IMR-90 (cell line): ENCODE data around the gene RAB26. TPM values are rescaled to one million over a fixed set of nuclear protein-coding genes. Genes with fewer than 3 reads are reported as not detected.
"Not testable (repeated sequence)": the region's sequence is repeated elsewhere in the genome, so short reads cannot be mapped to it uniquely, and the experiment has no call there.

Source experiments
- ATAC-seq: fragments of 200-7000 bp; cut with Tn5 transposase; 2 replicates; pipeline ENCODE4 v1.9.1; 2020; ENCODE audit warnings: low read depth, mild to moderate bottlenecking, moderate library complexity
- BruUV-seq: library from RNA; stranded (reverse); fragments of 400-500 nt; replicated peaks from 2 replicates; lab custom pipeline; 2021; lab: Mats Ljungman, UMichigan
- CTCF ChIA-PET: fragments of 300-600 bp; formaldehyde crosslinking; extraction: SDS; loops from one replicate; lab custom pipeline; 2021; ENCODE audit warnings: antibody characterized with exemption; lab: Yijun Ruan, JAX
- POLR2A ChIA-PET: fragments of 300-600 bp; sonication (Branson Sonifier 250); formaldehyde crosslinking; loops from one replicate; lab custom pipeline; 2022; ENCODE audit warnings: antibody characterized with exemption; ENCODE audit not compliant: unreplicated experiment; lab: Charles Lee
- DNase-seq: peaks from one replicate; pipeline ENCODE4 v3.0.0; 2013
- H2AFZ ChIP-seq: replicated peaks from 2 replicates; pipeline ENCODE3; 2013; ENCODE audit warnings: low read length, mild to moderate bottlenecking; ENCODE audit not compliant: poor library complexity
- H2AK5ac ChIP-seq: 2 replicates; pipeline ENCODE4 v1.6.1; 2013; ENCODE audit warnings: low read depth, low read length, inconsistent platforms
- H2AK9ac ChIP-seq: replicated peaks from 2 replicates; pipeline ENCODE3; 2013; ENCODE audit warnings: mild to moderate bottlenecking, low read depth, low read length, moderate library complexity; ENCODE audit not compliant: poor library complexity
- H2BK120ac ChIP-seq: 2 replicates; pipeline ENCODE4 v1.6.1; 2013; ENCODE audit warnings: low read depth, low read length, inconsistent platforms
- H2BK15ac ChIP-seq: 3 replicates; pipeline ENCODE4 v1.6.1; 2013; ENCODE audit warnings: low read depth, low read length, inconsistent platforms
- H2BK20ac ChIP-seq: 2 replicates; pipeline ENCODE4 v1.6.1; 2013; ENCODE audit warnings: low read depth, mild to moderate bottlenecking, inconsistent platforms, low read length, moderate library complexity
- H2BK5ac ChIP-seq: 2 replicates; pipeline ENCODE4 v1.6.1; 2013; ENCODE audit warnings: mild to moderate bottlenecking, low read depth, low read length, inconsistent platforms; ENCODE audit not compliant: poor library complexity, severe bottlenecking
- H3K14ac ChIP-seq: replicated peaks from 2 replicates; pipeline ENCODE4 v1.6.1; 2013; ENCODE audit warnings: low read depth, low read length, inconsistent platforms
- H3K18ac ChIP-seq: 2 replicates; pipeline ENCODE4 v1.6.1; 2013; ENCODE audit warnings: low read depth, low read length, control low read depth
- H3K23ac ChIP-seq: 2 replicates; pipeline ENCODE4 v1.6.1; 2013; ENCODE audit warnings: low read depth, low read length, inconsistent platforms
- H3K27ac ChIP-seq: 2 replicates; pipeline ENCODE4 v1.5.1; 2013; ENCODE audit warnings: mild to moderate bottlenecking, control low read depth, low read length; ENCODE audit not compliant: insufficient read depth
- H3K27me3 ChIP-seq: 2 replicates; pipeline ENCODE4 v1.6.1; 2013; ENCODE audit warnings: low read length; ENCODE audit not compliant: control insufficient read depth, insufficient read depth
- H3K36me3 ChIP-seq: 2 replicates; pipeline ENCODE4 v1.6.1; 2013; ENCODE audit warnings: low read length, mixed read lengths; ENCODE audit not compliant: control insufficient read depth, insufficient read depth
- H3K4ac ChIP-seq: 2 replicates; pipeline ENCODE4 v1.6.1; 2013; ENCODE audit warnings: low read depth, low read length, inconsistent platforms
- H3K4me1 ChIP-seq: 2 replicates; pipeline ENCODE4 v1.6.1; 2013; ENCODE audit warnings: low read length, mixed read lengths; ENCODE audit not compliant: control insufficient read depth, insufficient read depth
- H3K4me2 ChIP-seq: 2 replicates; pipeline ENCODE4 v1.6.1; 2013; ENCODE audit warnings: low read depth, mild to moderate bottlenecking, control low read depth, low read length, moderate library complexity
- H3K4me3 ChIP-seq: 2 replicates; pipeline ENCODE4 v1.5.1; 2013; ENCODE audit warnings: low read depth, mild to moderate bottlenecking, control low read depth, low read length, moderate library complexity; ENCODE audit not compliant: insufficient read depth
- H3K56ac ChIP-seq: 2 replicates; pipeline ENCODE4 v1.6.1; 2013; ENCODE audit warnings: low read length, inconsistent platforms; ENCODE audit not compliant: insufficient read depth; ENCODE audit errors: extremely low read depth
- H3K79me1 ChIP-seq, 2 experiments: 2 replicates each; pipeline ENCODE4 v1.6.1; 2013; ENCODE audit warnings: low read length in 2 of 2, inconsistent platforms in 1 of 2, low read depth in 1 of 2
- H3K9ac ChIP-seq: 2 replicates; pipeline ENCODE4 v1.6.1; 2013; ENCODE audit warnings: low read depth, low read length, control low read depth
- H3K9me1 ChIP-seq: 2 replicates; pipeline ENCODE4 v1.6.1; 2013; ENCODE audit warnings: low read length, inconsistent platforms; ENCODE audit not compliant: insufficient read depth
- H3K9me3 ChIP-seq: 2 replicates; pipeline ENCODE4 v1.6.1; 2013; ENCODE audit warnings: low read length; ENCODE audit not compliant: control insufficient read depth, insufficient read depth
- H4K20me1 ChIP-seq: 2 replicates; pipeline ENCODE4 v1.6.1; 2013; ENCODE audit warnings: low read length, inconsistent platforms; ENCODE audit not compliant: insufficient read depth
- H4K5ac ChIP-seq: 2 replicates; pipeline ENCODE4 v1.6.1; 2013; ENCODE audit warnings: mild to moderate bottlenecking, low read depth, low read length, control low read depth
- H4K8ac ChIP-seq, 2 experiments: 2 replicates each; pipeline ENCODE4 v1.6.1; 2013; ENCODE audit warnings: low read depth in 2 of 2, low read length in 2 of 2, control low read depth in 1 of 2, inconsistent platforms in 1 of 2
- H4K91ac ChIP-seq: 2 replicates; pipeline ENCODE4 v1.6.1; 2013; ENCODE audit warnings: low read depth, low read length, inconsistent platforms; ENCODE audit not compliant: insufficient read depth
- WGBS, 2 experiments: methylation state at CpG; one replicate each; pipeline versions ENCODE4 v1.1.5 to v1.1.7; 2013; ENCODE audit warnings: missing lambda C conversion rate in 2 of 2; ENCODE audit not compliant: insufficient read length in 1 of 2; ENCODE audit errors: extremely low coverage in 2 of 2; 5-methylcytosine and 5-hydroxymethylcytosine counted together
- dilution Hi-C: fragments of 300-500 bp; cut with HindIII; formaldehyde crosslinking; loops from one replicate; pipeline ENCODE4 v1.14.3; 2018; ENCODE audit warnings: low sequenced_read_pairs; ENCODE audit not compliant: unreplicated experiment
- in situ Hi-C: fragments of 300-500 bp; cut with MboI; formaldehyde crosslinking; loops from 3 replicates; pipeline ENCODE4 v1.14.3; 2019; ENCODE audit warnings: low sequenced_read_pairs, inconsistent platforms, mixed read lengths
- intact Hi-C: fragments of 100-400 bp; cut with micrococcal nuclease; formaldehyde crosslinking; loops from 2 replicates; pipeline ENCODE4 v1.10.0; 2022
- polyA plus RNA-seq, 3 experiments: library from polyadenylated mRNA; depleted of rRNA; stranded (reverse); fragments of >200 nt; gene quantifications; 2 replicates each; pipeline ENCODE4 v1.2.3, GENCODE V29; 2012; ENCODE audit warnings: low replicate concordance in 1 of 3
- total RNA-seq: library from RNA; depleted of rRNA; stranded (reverse); fragments of >200 nt; gene quantifications from 2 replicates; pipeline ENCODE4 v1.2.3, GENCODE V29; 2012

The RAB26 gene
- total and polyA plus RNA-seq, 2 of the 4 experiments (the other 2 are of a cell fraction): 1.1 to 4.5 TPM

GRCh38 chr16:2111009-2111353 is 37.4 kb upstream of the RAB26 start:
- dilution Hi-C loops, H2BK120ac ChIP-seq, H3K56ac ChIP-seq, in situ Hi-C loops, H3K4me2 ChIP-seq, H3K9me1 ChIP-seq, H4K8ac ChIP-seq, H2AK5ac ChIP-seq, BruUV-seq, H2AK9ac ChIP-seq, DNase-seq, H3K4ac ChIP-seq, ATAC-seq, H2AFZ ChIP-seq, H3K4me1 ChIP-seq, H3K9ac ChIP-seq, H3K4me3 ChIP-seq, H3K9me3 ChIP-seq, H3K18ac ChIP-seq, H2BK20ac ChIP-seq, H3K23ac ChIP-seq, intact Hi-C loops, H4K91ac ChIP-seq, H3K14ac ChIP-seq, POLR2A ChIA-PET, H3K27me3 ChIP-seq, H2BK5ac ChIP-seq, H3K27ac ChIP-seq, H2BK15ac ChIP-seq, H4K5ac ChIP-seq, H3K79me1 ChIP-seq, H4K20me1 ChIP-seq, CTCF ChIA-PET: not testable (repeated sequence)
- WGBS, 2 experiments: 95% methylated on average over 10 of the region's 36 CpGs; no CpG with 5 or more reads in 1 of the 2 experiments
- H3K36me3 ChIP-seq: peaks cover 54% of the 10 kb centered on the region

- H3K9me1 ChIP-seq, H3K56ac ChIP-seq, DNase-seq, H2AK9ac ChIP-seq, H4K20me1 ChIP-seq, H3K27me3 ChIP-seq, H3K14ac ChIP-seq, POLR2A ChIA-PET, H2BK15ac ChIP-seq, H3K9ac ChIP-seq, H2BK20ac ChIP-seq, H3K79me1 ChIP-seq, H2BK5ac ChIP-seq, intact Hi-C loops, H3K4me3 ChIP-seq, H4K91ac ChIP-seq, CTCF ChIA-PET, dilution Hi-C loops, H4K8ac ChIP-seq, BruUV-seq, H3K9me3 ChIP-seq, ATAC-seq, H2BK120ac ChIP-seq, H3K4me1 ChIP-seq, H3K4ac ChIP-seq, in situ Hi-C loops, H3K4me2 ChIP-seq, H2AFZ ChIP-seq, H4K5ac ChIP-seq, H3K23ac ChIP-seq, H3K18ac ChIP-seq, H2AK5ac ChIP-seq, H3K27ac ChIP-seq: not testable (repeated sequence)
- 97% methylated on average over 6 of the region's 65 CpGs; no CpG with 5 or more reads in 1 of the 2 experiments for WGBS, 2 experiments
- H3K36me3 ChIP-seq: peaks cover 56% of the 10 kb centered on the region
Measured at GRCh38 chr16:2111412-2112335, 36.8 kb upstream of the RAB26 start.
